Osteoblast (primary cell): ENCODE data around the gene ANKRD44. TPM values are rescaled to one million over a fixed set of nuclear protein-coding genes. Genes with fewer than 3 reads are reported as not detected.

Experiments used
- DNase-seq: peaks from one replicate; pipeline ENCODE4 v3.0.0; 2011; ENCODE audit warnings: low spot score, mixed read lengths; ENCODE audit not compliant: insufficient read length; ENCODE audit errors: missing footprints
- H2AFZ ChIP-seq: 2 replicates; pipeline ENCODE4 v1.6.0; 2011; ENCODE audit warnings: mild to moderate bottlenecking, low read length
- H3K27ac ChIP-seq: 2 replicates; pipeline ENCODE4 v1.5.1; 2011; ENCODE audit warnings: mild to moderate bottlenecking, low read depth, low read length, moderate library complexity
- H3K27me3 ChIP-seq: 2 replicates; pipeline ENCODE4 v1.6.0; 2012; ENCODE audit warnings: mild to moderate bottlenecking, control low read depth, inconsistent platforms, low read length, moderate library complexity; ENCODE audit not compliant: insufficient read depth
- H3K36me3 ChIP-seq: 2 replicates; pipeline ENCODE4 v1.5.1; 2011; ENCODE audit warnings: mild to moderate bottlenecking, low read length, control low read depth, moderate library complexity; ENCODE audit not compliant: insufficient read depth
- H3K4me1 ChIP-seq: 2 replicates; pipeline ENCODE4 v1.5.1; 2011; ENCODE audit warnings: mild to moderate bottlenecking, low read length, control low read depth, moderate library complexity; ENCODE audit not compliant: insufficient read depth
- H3K4me2 ChIP-seq: 2 replicates; pipeline ENCODE4 v1.6.0; 2011; ENCODE audit warnings: mild to moderate bottlenecking, low read length; ENCODE audit not compliant: insufficient read depth
- H3K4me3 ChIP-seq: fragments of 200-600 bp; sonication (generic); 3 replicates; pipeline ENCODE4 v1.5.1; 2012; ENCODE audit warnings: mild to moderate bottlenecking, low read length, inconsistent platforms; ENCODE audit not compliant: insufficient read depth
- H3K79me2 ChIP-seq: 2 replicates; pipeline ENCODE4 v1.6.0; 2012; ENCODE audit warnings: mild to moderate bottlenecking, low read length, control low read depth, inconsistent platforms; ENCODE audit not compliant: insufficient read depth
- H3K9me3 ChIP-seq: 2 replicates; pipeline ENCODE4 v1.5.1; 2011; ENCODE audit warnings: low read depth, low read length, control low read depth
- H4K20me1 ChIP-seq: 2 replicates; pipeline ENCODE4 v1.6.0; 2012; ENCODE audit warnings: mild to moderate bottlenecking, low read length, control low read depth; ENCODE audit not compliant: insufficient read depth
- total RNA-seq: library from RNA; depleted of rRNA; stranded (reverse); fragments of >200 nt; gene quantifications from 2 replicates; pipeline ENCODE4 v1.2.3, GENCODE V29; 2012
- TF ChIP-seq, protein P1 (sequence below): IDR thresholded peaks from 2 replicates; pipeline ENCODE4 v1.5.1; 2011; ENCODE audit warnings: mild to moderate bottlenecking, low read depth, low read length, moderate library complexity; ENCODE audit errors: extremely low read depth

The ANKRD44 gene
- total RNA-seq, 1 donor: 44.5 TPM

GRCh38 chr2:197088694-197089093 lies 221.9 kb downstream of the ANKRD44 start:
- DNase-seq: no peak
- no peaks in the 10 kb centered on the region for H3K9me3 ChIP-seq
- H3K27ac ChIP-seq: peak overlapping the region; percentile 7
- H3K4me1 ChIP-seq: no peaks in the 10 kb centered on the region
- H2AFZ ChIP-seq: no peak overlapping the region
- TF ChIP-seq, protein P1, sequence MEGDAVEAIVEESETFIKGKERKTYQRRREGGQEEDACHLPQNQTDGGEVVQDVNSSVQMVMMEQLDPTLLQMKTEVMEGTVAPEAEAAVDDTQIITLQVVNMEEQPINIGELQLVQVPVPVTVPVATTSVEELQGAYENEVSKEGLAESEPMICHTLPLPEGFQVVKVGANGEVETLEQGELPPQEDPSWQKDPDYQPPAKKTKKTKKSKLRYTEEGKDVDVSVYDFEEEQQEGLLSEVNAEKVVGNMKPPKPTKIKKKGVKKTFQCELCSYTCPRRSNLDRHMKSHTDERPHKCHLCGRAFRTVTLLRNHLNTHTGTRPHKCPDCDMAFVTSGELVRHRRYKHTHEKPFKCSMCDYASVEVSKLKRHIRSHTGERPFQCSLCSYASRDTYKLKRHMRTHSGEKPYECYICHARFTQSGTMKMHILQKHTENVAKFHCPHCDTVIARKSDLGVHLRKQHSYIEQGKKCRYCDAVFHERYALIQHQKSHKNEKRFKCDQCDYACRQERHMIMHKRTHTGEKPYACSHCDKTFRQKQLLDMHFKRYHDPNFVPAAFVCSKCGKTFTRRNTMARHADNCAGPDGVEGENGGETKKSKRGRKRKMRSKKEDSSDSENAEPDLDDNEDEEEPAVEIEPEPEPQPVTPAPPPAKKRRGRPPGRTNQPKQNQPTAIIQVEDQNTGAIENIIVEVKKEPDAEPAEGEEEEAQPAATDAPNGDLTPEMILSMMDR: no peak
- H3K36me3 ChIP-seq: no peaks in the 10 kb centered on the region
- no peaks in the 10 kb centered on the region for H3K27me3 ChIP-seq
- no peaks in the 10 kb centered on the region for H3K79me2 ChIP-seq
- peak overlapping the region; percentile 16 for H3K4me2 ChIP-seq
- no peak overlapping the region for H3K4me3 ChIP-seq
- H4K20me1 ChIP-seq: no peaks in the 10 kb centered on the region

- H2AFZ ChIP-seq: no peak overlapping the region
- no peaks in the 10 kb centered on the region for H3K79me2 ChIP-seq
- no peaks in the 10 kb centered on the region for H3K9me3 ChIP-seq
- no peaks in the 10 kb centered on the region for H3K36me3 ChIP-seq
- H3K4me3 ChIP-seq: no peak overlapping the region
- TF ChIP-seq, protein P1: no peak
- no peaks in the 10 kb centered on the region for H4K20me1 ChIP-seq
- DNase-seq: no peak
- no peak overlapping the region for H3K27ac ChIP-seq
- H3K27me3 ChIP-seq: no peaks in the 10 kb centered on the region
- H3K4me1 ChIP-seq: no peaks in the 10 kb centered on the region
- H3K4me2 ChIP-seq: no peak overlapping the region
Measured at GRCh38 chr2:197086500-197086899, 224.1 kb downstream of the ANKRD44 start.

- Histone ChIP-seq H2AFZ (no peak overlapping the region), H3K36me3 (no peaks in the 10 kb centered on the region), H3K4me2 (no peak overlapping the region), H3K79me2 (no peaks in the 10 kb centered on the region), H3K9me3 (no peaks in the 10 kb centered on the region), H3K27ac (no peak overlapping the region), H4K20me1 (no peaks in the 10 kb centered on the region), H3K4me1 (peaks cover 3% of the 10 kb centered on the region), H3K4me3 (no peak overlapping the region), H3K27me3 (no peaks in the 10 kb centered on the region)
- TF ChIP-seq, protein P1: no peak
- DNase-seq: no peak
Measured at GRCh38 chr2:197085665-197086064, 224.9 kb downstream of the ANKRD44 start.

DNA sequence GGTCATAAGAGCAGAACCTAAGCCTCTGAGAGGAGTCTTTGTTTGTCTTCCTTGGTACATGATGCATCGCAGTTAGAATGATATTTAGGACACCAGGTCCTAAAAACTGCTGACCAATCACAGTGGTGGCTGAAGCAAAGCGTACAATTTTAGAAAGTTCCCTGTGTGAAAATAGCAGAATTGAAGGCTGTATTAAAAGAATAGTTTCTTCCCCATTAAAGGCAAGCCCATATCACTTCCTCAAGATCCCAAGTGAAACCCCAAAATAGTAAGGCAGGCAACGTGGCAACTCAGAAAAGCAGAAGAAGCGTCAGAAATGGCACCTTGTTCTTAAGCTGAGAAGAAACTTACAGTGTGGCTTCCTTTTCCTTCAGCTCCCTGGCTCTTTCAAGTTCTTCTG lies 229.3 kb downstream of the ANKRD44 start:
- H3K4me2 ChIP-seq: no peak overlapping the region
- H3K79me2 ChIP-seq: no peaks in the 10 kb centered on the region
- no peak overlapping the region for H2AFZ ChIP-seq
- no peaks in the 10 kb centered on the region for H4K20me1 ChIP-seq
- H3K27ac ChIP-seq: no peak overlapping the region
- H3K4me3 ChIP-seq: no peak overlapping the region
- H3K4me1 ChIP-seq: peaks cover 18% of the 10 kb centered on the region
- TF ChIP-seq, protein P1: no peak
- no peaks in the 10 kb centered on the region for H3K36me3 ChIP-seq
- DNase-seq: no peak
- no peaks in the 10 kb centered on the region for H3K27me3 ChIP-seq
- H3K9me3 ChIP-seq: no peaks in the 10 kb centered on the region
